HepG2 (cell line): ENCODE measurements around the gene PPCS. TPM values are rescaled to one million over a fixed set of nuclear protein-coding genes. Genes with fewer than 3 reads are reported as not detected.

ENCODE experiments used
- ATAC-seq: fragments of 200-7000 bp; cut with Tn5 transposase; 3 replicates; pipeline ENCODE4 v1.9.1; 2020; ENCODE audit warnings: mild to moderate bottlenecking, moderate library complexity
- BruUV-seq: library from RNA; stranded (reverse); fragments of 400-500 nt; replicated peaks from 2 replicates; lab custom pipeline; 2021; lab: Mats Ljungman, UMichigan
- CTCF ChIA-PET: fragments of 300-600 bp; formaldehyde crosslinking; extraction: SDS; loops from one replicate; lab custom pipeline; 2021; ENCODE audit warnings: low total read pairs, inconsistent platforms, low intra/inter-chr PET ratio; lab: Yijun Ruan, JAX
- POLR2A ChIA-PET: fragments of 350-600 bp; sonication (Branson Sonifier 250); formaldehyde crosslinking; loops from one replicate; lab custom pipeline; 2020; ENCODE audit warnings: antibody characterized with exemption, inconsistent platforms; lab: Yijun Ruan, JAX
- DNase-seq: peaks from one replicate; pipeline ENCODE4 v3.0.0-alpha.2; 2015; ENCODE audit warnings: low spot score
- FAIRE-seq: peaks from 3 replicates; lab custom pipeline; 2011; peaks lifted over from hg19 to GRCh38; lab: Jason Lieb, UNC
- H2AFZ ChIP-seq: one replicate; pipeline ENCODE4 v1.6.1; 2011; ENCODE audit warnings: low read length, inconsistent platforms
- H3K27ac ChIP-seq: fragments of 300-600 bp; 3 replicates; pipeline ENCODE4 v1.8.0; 2011; ENCODE audit warnings: mixed run types, mild to moderate bottlenecking, mixed read lengths, low read length, inconsistent platforms; ENCODE audit not compliant: insufficient read depth; ENCODE audit errors: extremely low read length
- H3K27me3 ChIP-seq, 2 experiments: fragments of 200-600 bp in 1 of 2; 2 replicates in 1 of 2; 3 replicates in 1 of 2; pipeline versions ENCODE4 v1.6.0 to v1.8.0; 2011; ENCODE audit warnings: low read length in 2 of 2, mild to moderate bottlenecking in 2 of 2, moderate library complexity in 2 of 2, inconsistent platforms in 1 of 2; ENCODE audit not compliant: insufficient read depth in 2 of 2, control insufficient read depth in 1 of 2
- H3K36me3 ChIP-seq, 2 experiments: fragments of 200-600 bp in 1 of 2; replicated peaks in 1 of 2; 2 replicates in 1 of 2; 3 replicates in 1 of 2; pipeline versions ENCODE4 v1.5.1 to v1.8.0; 2011; ENCODE audit warnings: low read length in 2 of 2, inconsistent platforms in 1 of 2; ENCODE audit not compliant: insufficient read depth in 2 of 2, control insufficient read depth in 1 of 2
- H3K4me1 ChIP-seq: 2 replicates; pipeline ENCODE4 v1.5.1; 2012; ENCODE audit warnings: low read length, inconsistent platforms; ENCODE audit not compliant: insufficient read depth
- H3K4me2 ChIP-seq: 2 replicates; pipeline ENCODE4 v1.6.0; 2011; ENCODE audit warnings: low read depth, low read length, inconsistent platforms
- H3K4me3 ChIP-seq, 3 experiments: fragments of 200-600 bp in 1 of 3; sonication (generic), shearing (Covaris generic) in 1 of 3; replicated peaks in 1 of 3; 2 replicates each; pipeline ENCODE4 v1.5.1; 2011 to 2016; ENCODE audit warnings: low read length in 3 of 3, inconsistent platforms in 2 of 3, low read depth in 2 of 3, mild to moderate bottlenecking in 2 of 3, control low read depth in 1 of 3, mixed read lengths in 1 of 3; ENCODE audit not compliant: insufficient read depth in 1 of 3
- H3K79me2 ChIP-seq: one replicate; pipeline ENCODE4 v1.6.1; 2011; ENCODE audit warnings: low read length, inconsistent platforms; ENCODE audit not compliant: insufficient read depth
- H3K9ac ChIP-seq: 2 replicates; pipeline ENCODE4 v1.6.0; 2011; ENCODE audit warnings: mild to moderate bottlenecking, low read depth, low read length, inconsistent platforms; ENCODE audit not compliant: insufficient read depth
- H3K9me3 ChIP-seq: 2 replicates; pipeline ENCODE4 v1.5.1; 2012; ENCODE audit warnings: mild to moderate bottlenecking, low read length
- H4K20me1 ChIP-seq: 2 replicates; pipeline ENCODE4 v1.6.0; 2011; ENCODE audit warnings: inconsistent platforms, mild to moderate bottlenecking, low read length, moderate library complexity; ENCODE audit not compliant: insufficient read depth
- MAFK ChIP-seq, 2 experiments: IDR thresholded peaks in 1 of 2; conservative IDR thresholded peaks in 1 of 2; 2 replicates each; pipeline ENCODE4 v1.6.1; 2011; ENCODE audit warnings: improper control_type of control experiment in 2 of 2, low read length in 2 of 2
- TCF12 ChIP-seq, 2 experiments: fragments of 450-650 bp in 1 of 2; sonication (generic) in 1 of 2; formaldehyde crosslinking in 1 of 2; IDR thresholded peaks; 2 replicates each; pipeline versions ENCODE4 v1.6.1 to v1.8.0; 2017 to 2022; ENCODE audit warnings: antibody characterized with exemption in 1 of 2, mild to moderate bottlenecking in 1 of 2, missing genetic modification reagents in 1 of 2, moderate library complexity in 1 of 2
- UBTF ChIP-seq: sonication (generic); formaldehyde crosslinking; IDR thresholded peaks from 2 replicates; pipeline ENCODE4 v1.4.0; 2020; ENCODE audit warnings: mild to moderate bottlenecking, missing genetic modification reagents
- ZHX2 ChIP-seq, 2 experiments: sonication (generic) in 1 of 2; formaldehyde crosslinking in 1 of 2; IDR thresholded peaks; 2 replicates each; pipeline versions ENCODE4 v1.6.1 to v1.9.0; 2014 to 2022; ENCODE audit warnings: antibody characterized with exemption in 1 of 2, borderline replicate concordance in 1 of 2, inconsistent platforms in 1 of 2, low read depth in 1 of 2, missing genetic modification reagents in 1 of 2
- ZNF260 ChIP-seq: sonication (generic); formaldehyde crosslinking; IDR thresholded peaks from 2 replicates; pipeline ENCODE4 v1.4.0; 2020; ENCODE audit warnings: missing genetic modification reagents, low read depth, mild to moderate bottlenecking, borderline replicate concordance
- ZNF567 ChIP-seq: sonication (generic); formaldehyde crosslinking; IDR thresholded peaks from 2 replicates; pipeline ENCODE4 v1.8.1; 2023; ENCODE audit warnings: mild to moderate bottlenecking, missing genetic modification reagents, borderline replicate concordance
- ZNF879 ChIP-seq: sonication (generic); formaldehyde crosslinking; IDR thresholded peaks from 2 replicates; pipeline ENCODE4 v1.8.1; 2023; ENCODE audit warnings: missing genetic modification reagents
- WGBS: methylation state at CpG from one replicate; pipeline ENCODE4 v1.1.6; 2017; ENCODE audit warnings: low lambda C conversion rate; 5-methylcytosine and 5-hydroxymethylcytosine counted together
- in situ Hi-C: cut with HindIII; loops from 2 replicates; pipeline ENCODE4 v1.10.0; 2017; ENCODE audit warnings: low pct_unique_long_range_greater_than_20kb; ENCODE audit not compliant: extremely low pct_ligation_motif_present
- intact Hi-C: fragments of 100-400 bp; cut with micrococcal nuclease; formaldehyde crosslinking; loops from one replicate; pipeline ENCODE4 v1.10.0; 2022; ENCODE audit not compliant: unreplicated experiment
- polyA plus RNA-seq, 8 experiments: library from polyadenylated mRNA; depleted of rRNA in 3 of 8; stranded (reverse) in 7 of 8; unstranded in 1 of 8; fragments of >200 nt; fragmentation: Illumina TruSeq in 4 of 8; extraction: Trizol in 4 of 8; gene quantifications; 2 replicates each; pipeline versions ENCODE4 v1.2.1 to v1.2.3, GENCODE V29; 2011 to 2016; ENCODE audit warnings: low read depth in 4 of 8, missing spikeins in 1 of 8, mixed read lengths in 1 of 8; ENCODE audit not compliant: insufficient read depth in 1 of 8
- total RNA-seq, 5 experiments: library from RNA; depleted of rRNA; stranded (reverse); fragments of >200 nt; fragmentation: Illumina TruSeq; extraction: Trizol; gene quantifications; 2 replicates each; pipeline ENCODE4 v1.2.3, GENCODE V29; 2016; ENCODE audit warnings: low read depth in 1 of 5
- TF ChIP-seq, protein P1 (sequence below): sonication (generic); formaldehyde crosslinking; IDR thresholded peaks from 2 replicates; pipeline ENCODE4 v1.5.1; 2020; ENCODE audit warnings: mild to moderate bottlenecking, missing genetic modification reagents, borderline replicate concordance

PPCS gene
- total and polyA plus RNA-seq, 2 of the 13 experiments (the other 11 are each of a cell fraction or from before 2014, with no cell fraction given) = 13.4 to 38.9 TPM

DNA sequence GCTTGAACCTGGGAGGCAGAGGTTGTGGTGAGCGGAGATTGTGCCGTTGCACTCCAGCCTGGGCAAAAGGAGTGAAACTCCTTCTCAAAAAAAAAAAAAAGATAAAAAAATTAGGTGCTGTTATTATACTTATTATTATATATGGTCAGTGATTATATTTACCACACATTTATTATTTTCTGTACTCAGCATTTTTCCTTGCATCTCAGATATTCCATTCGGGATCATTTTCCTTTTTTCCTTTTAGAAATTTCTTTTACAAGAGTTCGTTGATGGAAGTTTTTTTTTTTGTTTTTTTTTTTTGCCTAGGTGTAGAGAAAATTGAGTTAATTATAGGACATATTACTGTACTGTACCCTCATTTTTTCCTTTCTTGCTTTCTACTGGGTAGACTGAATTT, 20.3 kb downstream of the PPCS start:
- H2AFZ ChIP-seq = no peak overlapping the region
- in situ Hi-C loops = no loop called here
- TF ChIP-seq MAFK (conservative IDR thresholded peaks at IDR 0.05 in 1 of 2, IDR thresholded peaks at IDR 0.05 in 1 of 2; ENCODE audit: low read length in 2 of 2) = peak; percentile 3 to 60; a peak in 2 of 4 replicates
- no peak for TF ChIP-seq ZNF879 (CRISPR knock-in tag)
- TF ChIP-seq ZNF260 (CRISPR knock-in tag) = no peak
- TF ChIP-seq UBTF (CRISPR knock-in tag) = no peak
- TF ChIP-seq, protein P1, sequence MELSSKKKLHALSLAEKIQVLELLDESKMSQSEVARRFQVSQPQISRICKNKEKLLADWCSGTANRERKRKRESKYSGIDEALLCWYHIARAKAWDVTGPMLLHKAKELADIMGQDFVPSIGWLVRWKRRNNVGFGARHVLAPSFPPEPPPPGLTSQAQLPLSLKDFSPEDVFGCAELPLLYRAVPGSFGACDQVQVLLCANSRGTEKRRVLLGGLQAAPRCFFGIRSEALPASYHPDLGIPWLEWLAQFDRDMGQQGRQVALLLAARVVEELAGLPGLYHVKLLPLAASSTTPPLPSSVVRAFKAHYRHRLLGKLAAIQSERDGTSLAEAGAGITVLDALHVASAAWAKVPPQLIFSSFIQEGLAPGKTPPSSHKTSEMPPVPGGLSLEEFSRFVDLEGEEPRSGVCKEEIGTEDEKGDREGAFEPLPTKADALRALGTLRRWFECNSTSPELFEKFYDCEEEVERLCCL (CRISPR knock-in tag) = no peak
- TF ChIP-seq ZNF567 (CRISPR knock-in tag) = no peak
- no peak for TF ChIP-seq TCF12 (IDR thresholded peaks at IDR 0.05)
- no peak for TF ChIP-seq TCF12 (CRISPR knock-in tag; IDR thresholded peaks at IDR 0.05)
- TF ChIP-seq ZHX2 (IDR thresholded peaks at IDR 0.05; ENCODE audit: low read depth) = no peak
- no peak for TF ChIP-seq ZHX2 (CRISPR knock-in tag; IDR thresholded peaks at IDR 0.05; ENCODE audit: borderline replicate concordance)
- no peak overlapping the region for H3K4me2 ChIP-seq
- H3K27ac ChIP-seq = no peak overlapping the region
- no TSS peak for BruUV-seq
- POLR2A ChIA-PET = no interaction called here
- FAIRE-seq (no peak), DNase-seq (no peak), ATAC-seq (no peak)
- H3K9ac ChIP-seq = no peak overlapping the region
- H3K79me2 ChIP-seq = no peaks in the 10 kb centered on the region
- intact Hi-C loops = no loop called here
- no peaks in the 10 kb centered on the region for H3K4me1 ChIP-seq
- H3K36me3 ChIP-seq = no peaks in the 10 kb centered on the region
- no peaks in the 10 kb centered on the region for H3K27me3 ChIP-seq
- no peaks in the 10 kb centered on the region for H4K20me1 ChIP-seq
- no peaks in the 10 kb centered on the region for H3K9me3 ChIP-seq
- no peak overlapping the region for H3K4me3 ChIP-seq
- CTCF ChIA-PET = no interaction called here
- WGBS = 55% methylated on average over 4 of the region's 4 CpGs
